K562 (cell line): Measurements from ENCODE around the gene PLAC1. TPM values are rescaled to one million over a fixed set of nuclear protein-coding genes. Genes with fewer than 3 reads are reported as not detected.

Experiments used
- ATAC-seq: fragments of 200-7000 bp; cut with Tn5 transposase; 3 replicates; pipeline ENCODE4 v1.9.1; 2020; ENCODE audit warnings: moderate library complexity
- BruUV-seq: library from RNA; stranded (reverse); fragments of 400-500 nt; replicated peaks from 2 replicates; lab custom pipeline; 2021; lab: Mats Ljungman, UMichigan
- CTCF ChIA-PET: fragments of 300-600 bp; formaldehyde crosslinking; extraction: SDS; loops from one replicate; lab custom pipeline; 2021; ENCODE audit warnings: low intra/inter-chr PET ratio; lab: Yijun Ruan, JAX
- POLR2A ChIA-PET: fragments of 300-600, 350-650 bp; sonication (Branson Sonifier 250); formaldehyde crosslinking; extraction: SDS; loops from one replicate; lab custom pipeline; 2021; ENCODE audit warnings: antibody characterized with exemption, inconsistent platforms; lab: Yijun Ruan, JAX
- DNase-seq, 4 experiments: peaks; one replicate each; pipeline versions ENCODE4 v3.0.0 to v3.0.0-alpha.2; 2011 to 2018; ENCODE audit warnings: low spot score in 3 of 4, mixed read lengths in 3 of 4; ENCODE audit errors: extremely low read depth in 1 of 4
- FAIRE-seq: peaks from 2 replicates; lab custom pipeline; 2011; peaks lifted over from hg19 to GRCh38; lab: Jason Lieb, UNC
- H2AFZ ChIP-seq: 2 replicates; pipeline ENCODE4 v1.6.0; 2011; ENCODE audit warnings: low read depth, low read length, control low read depth, inconsistent platforms
- H3K27ac ChIP-seq: fragments of 200-600 bp; 3 replicates; pipeline ENCODE4 v1.8.0; 2011; ENCODE audit warnings: low read depth, mild to moderate bottlenecking, control low read depth, inconsistent platforms, low read length, moderate library complexity, mixed read lengths; ENCODE audit errors: extremely low read depth
- H3K27me3 ChIP-seq, 2 experiments: fragments of 300-600 bp in 1 of 2; 2 replicates in 1 of 2; 3 replicates in 1 of 2; pipeline versions ENCODE4 v1.6.0 to v1.8.0; 2011; ENCODE audit warnings: inconsistent platforms in 2 of 2, low read length in 2 of 2, mild to moderate bottlenecking in 1 of 2, mixed read lengths in 1 of 2, moderate library complexity in 1 of 2; ENCODE audit not compliant: control insufficient read depth in 2 of 2, insufficient read depth in 2 of 2
- H3K36me3 ChIP-seq: fragments of 300-600 bp; 3 replicates; pipeline ENCODE4 v1.8.0; 2011; ENCODE audit warnings: mild to moderate bottlenecking, low read length, inconsistent platforms; ENCODE audit not compliant: control insufficient read depth, insufficient read depth
- H3K4me1 ChIP-seq, 2 experiments: fragments of 200-600 bp in 1 of 2; replicated peaks in 1 of 2; 2 replicates in 1 of 2; 3 replicates in 1 of 2; pipeline versions ENCODE4 v1.5.1 to v1.8.0; 2011; ENCODE audit warnings: inconsistent platforms in 2 of 2, low read length in 2 of 2, mild to moderate bottlenecking in 1 of 2, mixed read lengths in 1 of 2, moderate library complexity in 1 of 2; ENCODE audit not compliant: control insufficient read depth in 2 of 2, insufficient read depth in 2 of 2
- H3K4me2 ChIP-seq: 2 replicates; pipeline ENCODE4 v1.6.1; 2011; ENCODE audit warnings: low read length, control low read depth, inconsistent platforms, mixed read lengths; ENCODE audit not compliant: insufficient read depth
- H3K4me3 ChIP-seq: fragments of 200-600 bp; sonication (generic), shearing (Covaris generic); 2 replicates; pipeline ENCODE4 v1.5.1; 2016; ENCODE audit warnings: control low read depth, inconsistent platforms
- H3K79me2 ChIP-seq: fragments of 200-600 bp; 3 replicates; pipeline ENCODE4 v1.8.0; 2011; ENCODE audit warnings: low read length, inconsistent platforms; ENCODE audit not compliant: control insufficient read depth, insufficient read depth
- H3K9ac ChIP-seq, 2 experiments: 2 replicates each; pipeline versions ENCODE4 v1.6.0 to v1.6.1; 2011; ENCODE audit warnings: low read depth in 2 of 2, low read length in 2 of 2, control low read depth in 1 of 2, inconsistent platforms in 1 of 2, mild to moderate bottlenecking in 1 of 2, mixed read lengths in 1 of 2; ENCODE audit not compliant: insufficient read depth in 1 of 2
- H3K9me1 ChIP-seq: one replicate; pipeline ENCODE4 v1.6.0; 2011; ENCODE audit warnings: inconsistent platforms, mild to moderate bottlenecking, low read length, moderate library complexity; ENCODE audit not compliant: control insufficient read depth, insufficient read depth
- H3K9me3 ChIP-seq: replicated peaks from 2 replicates; pipeline ENCODE4 v1.5.1; 2011; ENCODE audit warnings: low read depth, low read length, inconsistent platforms; ENCODE audit not compliant: control insufficient read depth, insufficient read depth
- H4K20me1 ChIP-seq: replicated peaks from 2 replicates; pipeline ENCODE4 v1.6.1; 2011; ENCODE audit warnings: low read length, inconsistent platforms, mixed read lengths; ENCODE audit not compliant: control insufficient read depth, insufficient read depth
- BACH1 ChIP-seq: fragments of 200-800 bp; sonication (Bioruptor generic); IDR thresholded peaks from 2 replicates; pipeline ENCODE4 v1.6.1; 2016; ENCODE audit warnings: missing genetic modification characterization, missing compliant biosample characterization
- CEBPB ChIP-seq: fragments of 450-650 bp; IDR thresholded peaks from 2 replicates; pipeline ENCODE4 v1.6.1; 2016; ENCODE audit warnings: missing genetic modification characterization, missing compliant biosample characterization
- ELF1 ChIP-seq: fragments of 200-800 bp; sonication (Bioruptor generic); IDR thresholded peaks from 2 replicates; pipeline ENCODE4 v1.6.1; 2016; ENCODE audit warnings: missing genetic modification characterization, missing compliant biosample characterization
- EP400 ChIP-seq: fragments of 450-650 bp; IDR thresholded peaks from 2 replicates; pipeline ENCODE4 v1.6.1; 2017; ENCODE audit warnings: antibody characterized with exemption, mild to moderate bottlenecking, moderate library complexity
- JUN ChIP-seq, 2 experiments: sonication (generic) in 1 of 2; formaldehyde crosslinking in 1 of 2; IDR thresholded peaks; 2 replicates each; pipeline versions ENCODE4 v1.6.1 to v1.8.0; 2012 to 2022; ENCODE audit warnings: borderline replicate concordance in 2 of 2, mild to moderate bottlenecking in 2 of 2, improper control_type of control experiment in 1 of 2, low read depth in 1 of 2, low read length in 1 of 2, missing genetic modification reagents in 1 of 2
- JUNB ChIP-seq: fragments of 450-650 bp; formaldehyde crosslinking; conservative IDR thresholded peaks from 2 replicates; pipeline ENCODE4 v1.4.0; 2020; ENCODE audit warnings: mild to moderate bottlenecking
- KLF6 ChIP-seq: fragments of 250-450 bp; sonication (Bioruptor Pico); IDR thresholded peaks from 2 replicates; pipeline ENCODE4 v1.4.0; 2020; ENCODE audit warnings: mild to moderate bottlenecking, moderate library complexity, borderline replicate concordance
- L3MBTL2 ChIP-seq: fragments of 450-650 bp; IDR thresholded peaks from 2 replicates; pipeline ENCODE4 v1.6.1; 2016; ENCODE audit warnings: mild to moderate bottlenecking, moderate library complexity
- MEIS2 ChIP-seq: fragments of 450-650 bp; IDR thresholded peaks from 2 replicates; pipeline ENCODE4 v1.6.1; 2014; ENCODE audit warnings: mild to moderate bottlenecking; ENCODE audit not compliant: partially characterized antibody
- NONO ChIP-seq, 2 experiments: fragments of 200-400 bp in 1 of 2; fragments of 450-650 bp in 1 of 2; formaldehyde crosslinking in 1 of 2; IDR thresholded peaks; 2 replicates each; pipeline ENCODE4 v1.6.1; 2017; ENCODE audit warnings: low read depth in 2 of 2, mild to moderate bottlenecking in 2 of 2, moderate library complexity in 2 of 2, low read length in 1 of 2
- SMAD3 ChIP-seq: fragments of 450-650 bp; formaldehyde crosslinking; conservative IDR thresholded peaks from 2 replicates; pipeline ENCODE4 v1.4.0; 2020; ENCODE audit warnings: mild to moderate bottlenecking
- TRIM24 ChIP-seq, 2 experiments: fragments of 450-650 bp; IDR thresholded peaks; 2 replicates each; pipeline ENCODE4 v1.6.1; 2016
- ZC3H11A ChIP-seq: IDR thresholded peaks from 2 replicates; pipeline ENCODE4 v1.6.1; 2012; ENCODE audit warnings: low read depth, low read length, improper control_type of control experiment
- ZC3H8 ChIP-seq: fragments of 450-650 bp; IDR thresholded peaks from 2 replicates; pipeline ENCODE4 v1.6.1; 2017
- ZNF766 ChIP-seq: fragments of 200-800 bp; sonication (Bioruptor generic); conservative IDR thresholded peaks from 2 replicates; pipeline ENCODE4 v1.6.1; 2016; ENCODE audit warnings: missing genetic modification characterization, missing compliant biosample characterization
- WGBS: fragments of 100-300 bp; shearing (Covaris generic); methylation state at CpG from one replicate; pipeline ENCODE4 v1.1.6; 2016; ENCODE audit warnings: low coverage, mixed read lengths; ENCODE audit not compliant: insufficient coverage; ENCODE audit errors: missing lambda C conversion rate; 5-methylcytosine and 5-hydroxymethylcytosine counted together
- in situ Hi-C: fragments of 300-500 bp; cut with MboI; formaldehyde crosslinking; loops from 4 replicates; pipeline ENCODE4 v1.15.0; 2018; ENCODE audit warnings: inconsistent platforms, mixed read lengths
- intact Hi-C: fragments of 100-400 bp; cut with micrococcal nuclease; formaldehyde crosslinking; loops from 2 replicates; pipeline ENCODE4 v1.14.2; 2022
- polyA plus RNA-seq, 8 experiments: library from polyadenylated mRNA; depleted of rRNA in 4 of 8; stranded (reverse) in 5 of 8; unstranded in 3 of 8; fragments of >200 nt; fragmentation: Nextera tagmentation in 2 of 8; fragmentation: Illumina TruSeq in 1 of 8; extraction: Ambion mirVana in 2 of 8; extraction: Trizol in 1 of 8; gene quantifications; 2 replicates each; pipeline versions ENCODE4 v1.2.1 to v1.2.3, GENCODE V29; 2011 to 2014; ENCODE audit warnings: inconsistent platforms in 1 of 8, missing spikeins in 1 of 8
- total RNA-seq, 7 experiments: library from RNA; depleted of rRNA in 6 of 7; stranded (reverse); fragments of >200 nt in 6 of 7; fragmentation: Illumina TruSeq in 2 of 7; extraction: Trizol in 2 of 7; gene quantifications; 2 replicates each; pipeline versions ENCODE4 v1.2.1 to v1.2.3, GENCODE V29; 2011 to 2021; ENCODE audit warnings: low replicate concordance in 1 of 7
- TF ChIP-seq, protein P1 (sequence below): fragments of 450-650 bp; IDR thresholded peaks from 2 replicates; pipeline ENCODE4 v1.6.1; 2016; ENCODE audit warnings: missing biosample characterization, missing genetic modification characterization
- TF ChIP-seq, protein P2 (sequence below): sonication (generic); formaldehyde crosslinking; IDR thresholded peaks from 2 replicates; pipeline ENCODE4 v1.8.0; 2022; ENCODE audit warnings: mild to moderate bottlenecking, missing genetic modification reagents, borderline replicate concordance
- TF ChIP-seq, protein P3 (sequence below): fragments of 450-650 bp; formaldehyde crosslinking; IDR thresholded peaks from 2 replicates; pipeline ENCODE4 v1.4.0; 2022; ENCODE audit warnings: mild to moderate bottlenecking, moderate library complexity

Gene PLAC1
- total and polyA plus RNA-seq, 9 of the 15 experiments (the other 6 are each of a cell fraction or from before 2014, with no cell fraction given): 0.82 to 9.1 (median 1.7) TPM

DNA sequence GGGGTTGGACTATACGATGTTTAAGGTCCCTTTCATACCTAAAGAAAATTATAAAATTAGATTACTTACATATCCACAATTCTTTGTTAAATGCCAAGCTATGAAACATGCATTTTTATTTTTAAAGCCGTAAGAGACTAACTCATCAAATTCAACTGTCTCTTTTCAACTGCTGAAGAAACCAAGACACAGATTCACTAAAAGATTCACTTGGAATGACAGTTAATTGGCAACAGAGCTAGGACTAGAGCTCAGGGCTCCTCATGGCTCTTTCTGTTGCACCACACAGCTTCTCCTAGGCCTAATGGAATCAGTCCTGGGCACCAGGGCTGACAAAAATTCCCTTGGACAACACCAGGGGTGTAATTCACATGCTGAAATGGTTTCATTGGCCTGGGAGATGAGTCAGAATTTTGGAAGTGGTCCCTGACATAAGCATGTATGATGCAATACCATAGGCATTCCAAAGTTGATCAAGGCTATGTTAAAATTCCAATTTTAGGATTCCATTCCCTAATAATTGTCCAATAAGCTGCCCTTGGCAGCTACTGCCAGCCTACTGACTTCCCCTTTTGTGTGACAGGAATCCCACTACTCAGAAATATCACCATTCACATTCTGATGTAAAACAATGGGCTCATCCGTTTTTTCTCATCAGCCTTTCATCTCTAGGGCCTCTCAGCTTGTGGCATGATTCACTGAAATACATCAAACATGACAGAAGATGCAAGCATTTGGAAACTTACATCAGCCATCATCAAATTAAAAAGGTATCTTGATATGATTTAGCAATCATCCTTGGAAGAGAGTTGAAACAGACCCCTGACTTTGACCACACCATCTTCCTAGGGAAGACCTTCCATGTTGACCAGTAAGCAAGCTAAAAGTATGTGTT, 54.2 kb downstream of the PLAC1 start:
- peak overlapping the region; percentile 39; the same call in 1 of the 2 replicates for H2AFZ ChIP-seq
- POLR2A ChIA-PET: interaction anchor here (0.7 kb wide), 1 partner anchor 14 kb away, joined by 3 read pairs; no protein-coding TSS in a partner anchor
- DNase-seq: no peak
- peaks cover 0 to 13% of the 10 kb centered on the region in 2 experiments; a peak in 3 of 5 replicates for H3K4me1 ChIP-seq
- H3K36me3 ChIP-seq: no peaks in the 10 kb centered on the region
- H3K27me3 ChIP-seq: no peaks in the 10 kb centered on the region
- FAIRE-seq: no peak
- no peak overlapping the region; the same call in 2 of the 3 replicates for H3K27ac ChIP-seq
- no peak overlapping the region for H3K4me3 ChIP-seq
- 40% methylated on average over 3 of the region's 3 CpGs for WGBS
- no peaks in the 10 kb centered on the region for H3K9me1 ChIP-seq
- no TSS peak for BruUV-seq
- H3K9ac ChIP-seq: no peak overlapping the region
- no peaks in the 10 kb centered on the region for H3K9me3 ChIP-seq
- CTCF ChIA-PET: no interaction called here
- no peak overlapping the region for H3K4me2 ChIP-seq
- no peaks in the 10 kb centered on the region for H4K20me1 ChIP-seq
- H3K79me2 ChIP-seq: no peaks in the 10 kb centered on the region
- ATAC-seq: peak; percentile 44; the same call in 2 of the 3 replicates
- intact Hi-C loops (no loop called here), in situ Hi-C loops (no loop called here)
- TF ChIP-seq JUNB (CRISPR knock-in tag): peak; percentile 64; the same call in 1 of the 2 replicates
- TF ChIP-seq ZC3H11A: no peak
- TF ChIP-seq, protein P1, sequence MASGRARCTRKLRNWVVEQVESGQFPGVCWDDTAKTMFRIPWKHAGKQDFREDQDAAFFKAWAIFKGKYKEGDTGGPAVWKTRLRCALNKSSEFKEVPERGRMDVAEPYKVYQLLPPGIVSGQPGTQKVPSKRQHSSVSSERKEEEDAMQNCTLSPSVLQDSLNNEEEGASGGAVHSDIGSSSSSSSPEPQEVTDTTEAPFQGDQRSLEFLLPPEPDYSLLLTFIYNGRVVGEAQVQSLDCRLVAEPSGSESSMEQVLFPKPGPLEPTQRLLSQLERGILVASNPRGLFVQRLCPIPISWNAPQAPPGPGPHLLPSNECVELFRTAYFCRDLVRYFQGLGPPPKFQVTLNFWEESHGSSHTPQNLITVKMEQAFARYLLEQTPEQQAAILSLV (tag): peak; percentile 85
- TF ChIP-seq EP400: peak; percentile 30; the same call in 1 of the 2 replicates
- TF ChIP-seq JUN (IDR thresholded peaks at IDR 0.05; ENCODE audit: borderline replicate concordance, low read depth, low read length): peak; percentile 68
- TF ChIP-seq JUN (CRISPR knock-in tag; IDR thresholded peaks at IDR 0.05; ENCODE audit: borderline replicate concordance): no peak
- TF ChIP-seq BACH1 (tag): peak; percentile 34; the same call in 1 of the 2 replicates
- TF ChIP-seq, protein P2, sequence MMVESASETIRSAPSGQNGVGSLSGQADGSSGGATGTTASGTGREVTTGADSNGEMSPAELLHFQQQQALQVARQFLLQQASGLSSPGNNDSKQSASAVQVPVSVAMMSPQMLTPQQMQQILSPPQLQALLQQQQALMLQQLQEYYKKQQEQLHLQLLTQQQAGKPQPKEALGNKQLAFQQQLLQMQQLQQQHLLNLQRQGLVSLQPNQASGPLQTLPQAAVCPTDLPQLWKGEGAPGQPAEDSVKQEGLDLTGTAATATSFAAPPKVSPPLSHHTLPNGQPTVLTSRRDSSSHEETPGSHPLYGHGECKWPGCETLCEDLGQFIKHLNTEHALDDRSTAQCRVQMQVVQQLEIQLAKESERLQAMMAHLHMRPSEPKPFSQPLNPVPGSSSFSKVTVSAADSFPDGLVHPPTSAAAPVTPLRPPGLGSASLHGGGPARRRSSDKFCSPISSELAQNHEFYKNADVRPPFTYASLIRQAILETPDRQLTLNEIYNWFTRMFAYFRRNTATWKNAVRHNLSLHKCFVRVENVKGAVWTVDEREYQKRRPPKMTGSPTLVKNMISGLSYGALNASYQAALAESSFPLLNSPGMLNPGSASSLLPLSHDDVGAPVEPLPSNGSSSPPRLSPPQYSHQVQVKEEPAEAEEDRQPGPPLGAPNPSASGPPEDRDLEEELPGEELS: no peak
- no peak for TF ChIP-seq KLF6 (CRISPR knock-in tag)
- TF ChIP-seq TRIM24 (IDR thresholded peaks at IDR 0.05): peak; percentile 34 to 59; a peak in 2 of 4 replicates
- TF ChIP-seq L3MBTL2: 0 out of 2 replicates have a peak, but pooled peaks have one; percentile 15
- TF ChIP-seq, protein P3, sequence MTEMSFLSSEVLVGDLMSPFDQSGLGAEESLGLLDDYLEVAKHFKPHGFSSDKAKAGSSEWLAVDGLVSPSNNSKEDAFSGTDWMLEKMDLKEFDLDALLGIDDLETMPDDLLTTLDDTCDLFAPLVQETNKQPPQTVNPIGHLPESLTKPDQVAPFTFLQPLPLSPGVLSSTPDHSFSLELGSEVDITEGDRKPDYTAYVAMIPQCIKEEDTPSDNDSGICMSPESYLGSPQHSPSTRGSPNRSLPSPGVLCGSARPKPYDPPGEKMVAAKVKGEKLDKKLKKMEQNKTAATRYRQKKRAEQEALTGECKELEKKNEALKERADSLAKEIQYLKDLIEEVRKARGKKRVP (CRISPR knock-in tag): peak; percentile 84; the same call in 1 of the 2 replicates
- peak; percentile 40; the same call in 1 of the 2 replicates for TF ChIP-seq ZNF766 (CRISPR knock-in tag)
- no peak for TF ChIP-seq ELF1 (tag)
- TF ChIP-seq CEBPB (tag): peak; percentile 92
- TF ChIP-seq NONO (IDR thresholded peaks at IDR 0.05; ENCODE audit: low read depth in 2 of 2, low read length in 1 of 2): no peak
- TF ChIP-seq ZC3H8: no peak
- no peak for TF ChIP-seq SMAD3 (CRISPR knock-in tag)
- peak; percentile 48 for TF ChIP-seq MEIS2
